ENCODE measurements around the gene PHACTR3.

PHACTR3 gene

GRCh38 chr20:59816146-59816738 lies 211.9 kb downstream of the PHACTR3 start:
- no peak for TF ChIP-seq TCF12 (IDR thresholded peaks at IDR 0.05; ENCODE audit: low read depth)
- no peak for TF ChIP-seq CREB1 (IDR thresholded peaks at IDR 0.05; ENCODE audit: low read depth)
- TF ChIP-seq TAF1 (IDR thresholded peaks at IDR 0.05; ENCODE audit: low read depth) = no peak
- no peak for TF ChIP-seq CEBPB (IDR thresholded peaks at IDR 0.05)
- TF ChIP-seq TEAD4 (IDR thresholded peaks at IDR 0.05) = no peak
- no peak for TF ChIP-seq EP300 (IDR thresholded peaks at IDR 0.05; ENCODE audit: borderline replicate concordance)
- no peak for TF ChIP-seq ZBTB7A (IDR thresholded peaks at IDR 0.05; ENCODE audit: low read depth)
- TF ChIP-seq EGR1 (IDR thresholded peaks at IDR 0.05) = no peak
- no peak for TF ChIP-seq MAX (IDR thresholded peaks at IDR 0.05)
- no peak for TF ChIP-seq REST (IDR thresholded peaks at IDR 0.05; ENCODE audit: low read depth)
- TF ChIP-seq RAD21 (IDR thresholded peaks at IDR 0.05; ENCODE audit: low read depth) = no peak
- no peak for TF ChIP-seq NFIC (IDR thresholded peaks at IDR 0.05)
- no peak for TF ChIP-seq YY1 (IDR thresholded peaks at IDR 0.05; ENCODE audit: low read depth)
- TF ChIP-seq USF1 (IDR thresholded peaks at IDR 0.05) = no peak
- TF ChIP-seq FOXM1 (IDR thresholded peaks at IDR 0.05; ENCODE audit: borderline replicate concordance, low read depth) = no peak

GRCh38 chr20:59817406-59817805 lies 213.1 kb downstream of the PHACTR3 start:
- TF ChIP-seq TAF1 (IDR thresholded peaks at IDR 0.05; ENCODE audit: low read depth) (no peak), FOXM1 (IDR thresholded peaks at IDR 0.05; ENCODE audit: borderline replicate concordance, low read depth) (no peak), MAX (IDR thresholded peaks at IDR 0.05) (no peak), TCF12 (IDR thresholded peaks at IDR 0.05; ENCODE audit: low read depth) (no peak), EP300 (IDR thresholded peaks at IDR 0.05; ENCODE audit: borderline replicate concordance) (no peak), YY1 (IDR thresholded peaks at IDR 0.05; ENCODE audit: low read depth) (no peak), CREB1 (IDR thresholded peaks at IDR 0.05; ENCODE audit: low read depth) (no peak), ZBTB7A (IDR thresholded peaks at IDR 0.05; ENCODE audit: low read depth) (no peak), REST (IDR thresholded peaks at IDR 0.05; ENCODE audit: low read depth) (no peak), TEAD4 (IDR thresholded peaks at IDR 0.05) (no peak), EGR1 (IDR thresholded peaks at IDR 0.05) (no peak), RAD21 (IDR thresholded peaks at IDR 0.05; ENCODE audit: low read depth) (no peak), USF1 (IDR thresholded peaks at IDR 0.05) (no peak), CEBPB (IDR thresholded peaks at IDR 0.05) (no peak), NFIC (IDR thresholded peaks at IDR 0.05) (no peak)

GRCh38 chr20:59817846-59818615 lies 213.7 kb downstream of the PHACTR3 start:
- no peak for TF ChIP-seq TCF12 (IDR thresholded peaks at IDR 0.05; ENCODE audit: low read depth)
- TF ChIP-seq FOXM1 (IDR thresholded peaks at IDR 0.05; ENCODE audit: borderline replicate concordance, low read depth) = no peak
- no peak for TF ChIP-seq NFIC (IDR thresholded peaks at IDR 0.05)
- no peak for TF ChIP-seq YY1 (IDR thresholded peaks at IDR 0.05; ENCODE audit: low read depth)
- no peak for TF ChIP-seq TEAD4 (IDR thresholded peaks at IDR 0.05)
- TF ChIP-seq CEBPB (IDR thresholded peaks at IDR 0.05) = no peak
- TF ChIP-seq TAF1 (IDR thresholded peaks at IDR 0.05; ENCODE audit: low read depth) = no peak
- no peak for TF ChIP-seq EGR1 (IDR thresholded peaks at IDR 0.05)
- TF ChIP-seq MAX (IDR thresholded peaks at IDR 0.05) = no peak
- TF ChIP-seq RAD21 (IDR thresholded peaks at IDR 0.05; ENCODE audit: low read depth) = no peak
- no peak for TF ChIP-seq CREB1 (IDR thresholded peaks at IDR 0.05; ENCODE audit: low read depth)
- TF ChIP-seq USF1 (IDR thresholded peaks at IDR 0.05) = no peak
- no peak for TF ChIP-seq EP300 (IDR thresholded peaks at IDR 0.05; ENCODE audit: borderline replicate concordance)

- TF ChIP-seq FOXM1 (IDR thresholded peaks at IDR 0.05; ENCODE audit: borderline replicate concordance, low read depth) (no peak), EP300 (IDR thresholded peaks at IDR 0.05; ENCODE audit: borderline replicate concordance) (no peak), TEAD4 (IDR thresholded peaks at IDR 0.05) (no peak), EGR1 (IDR thresholded peaks at IDR 0.05) (no peak), MAX (IDR thresholded peaks at IDR 0.05) (no peak), TCF12 (IDR thresholded peaks at IDR 0.05; ENCODE audit: low read depth) (no peak), CREB1 (IDR thresholded peaks at IDR 0.05; ENCODE audit: low read depth) (no peak), REST (IDR thresholded peaks at IDR 0.05; ENCODE audit: low read depth) (no peak), USF1 (IDR thresholded peaks at IDR 0.05) (no peak), TAF1 (IDR thresholded peaks at IDR 0.05; ENCODE audit: low read depth) (no peak), NFIC (IDR thresholded peaks at IDR 0.05) (no peak), YY1 (IDR thresholded peaks at IDR 0.05; ENCODE audit: low read depth) (no peak), CEBPB (IDR thresholded peaks at IDR 0.05) (no peak), ZBTB7A (IDR thresholded peaks at IDR 0.05; ENCODE audit: low read depth) (no peak), RAD21 (IDR thresholded peaks at IDR 0.05; ENCODE audit: low read depth) (no peak)
These were observed 214.6 kb downstream of the PHACTR3 start for GRCh38 chr20:59818911-59819310.

Data from Ishikawa (cell line).